GM10266 (cell line): Measurements from ENCODE around the gene OR9Q1.

ENCODE experiments used
- DNase-seq: peaks from one replicate; pipeline ENCODE4 v3.0.0; 2012; ENCODE audit errors: extremely low spot score
- CTCF ChIP-seq: IDR thresholded peaks from 2 replicates; pipeline ENCODE4 v1.5.1; 2012; ENCODE audit warnings: mild to moderate bottlenecking, low read depth; ENCODE audit not compliant: control insufficient read depth, insufficient read depth; ENCODE audit errors: missing control alignments

Gene OR9Q1

GRCh38 chr11:58127350-58127749 lies 103.7 kb downstream of the OR9Q1 start:
- DNase-seq, result no peak
- TF ChIP-seq CTCF, result no peak

GRCh38 chr11:58133309-58134076 lies 109.8 kb downstream of the OR9Q1 start:
- DNase-seq, result no peak
- no peak for TF ChIP-seq CTCF

GRCh38 chr11:58134151-58134550 lies 110.5 kb downstream of the OR9Q1 start:
- TF ChIP-seq CTCF, result no peak
- no peak for DNase-seq

- TF ChIP-seq CTCF, result no peak
- no peak for DNase-seq
Measured at GRCh38 chr11:58135171-58135570, 111.5 kb downstream of the OR9Q1 start.

- DNase-seq, result no peak
- no peak for TF ChIP-seq CTCF
Measured at GRCh38 chr11:58142761-58143160, 119.1 kb downstream of the OR9Q1 start.

GRCh38 chr11:58152781-58153180 lies 129.1 kb downstream of the OR9Q1 start:
- no peak for TF ChIP-seq CTCF
- DNase-seq, result no peak

- TF ChIP-seq CTCF, result no peak
- DNase-seq, result no peak
Measured at GRCh38 chr11:58164389-58164788, 140.7 kb downstream of the OR9Q1 start.
